PC-3 (cell line): ENCODE results near the gene CCDC86. TPM values are rescaled to one million over a fixed set of nuclear protein-coding genes. Genes with fewer than 3 reads are reported as not detected.
"Not testable (repeated sequence)": the region's sequence is repeated elsewhere in the genome, so short reads cannot be mapped to it uniquely, and the experiment has no call there.

Experiments used
- ATAC-seq: fragments of 200-7000 bp; cut with Tn5 transposase; 2 replicates; pipeline ENCODE4 v1.9.1; 2020; ENCODE audit warnings: mild to moderate bottlenecking, moderate library complexity
- BruUV-seq: library from RNA; stranded (reverse); fragments of 400-500 nt; replicated peaks from 2 replicates; lab custom pipeline; 2021; lab: Mats Ljungman, UMichigan
- CTCF ChIA-PET: fragments of 300-600 bp; sonication (Branson Sonifier 250); formaldehyde crosslinking; loops from one replicate; lab custom pipeline; 2022; ENCODE audit warnings: antibody characterized with exemption; lab: Charles Lee
- POLR2A ChIA-PET: fragments of 300-600 bp; sonication (Branson Sonifier 250); formaldehyde crosslinking; loops from one replicate; lab custom pipeline; 2022; ENCODE audit warnings: antibody characterized with exemption; ENCODE audit not compliant: unreplicated experiment; lab: Charles Lee
- DNase-seq: peaks from one replicate; pipeline ENCODE4 v3.0.0-alpha.2; 2015
- H2AFZ ChIP-seq: fragments of 300-600 bp; sonication (generic); 2 replicates; pipeline ENCODE4 v1.6.0; 2016; ENCODE audit warnings: antibody characterized with exemption, low read length
- H3F3A ChIP-seq: fragments of 300-600 bp; sonication (generic); one replicate; pipeline ENCODE4 v1.6.0; 2017; ENCODE audit warnings: antibody characterized with exemption, low read length, control low read depth, mild to moderate bottlenecking; ENCODE audit not compliant: unreplicated experiment
- H3K27ac ChIP-seq: fragments of 300-600 bp; sonication (generic); 2 replicates; pipeline ENCODE4 v1.5.1; 2016; ENCODE audit warnings: mild to moderate bottlenecking, low read length
- H3K27me3 ChIP-seq: fragments of 300-600 bp; sonication (generic); 2 replicates; pipeline ENCODE4 v1.6.1; 2016; ENCODE audit warnings: low read length, mixed read lengths
- H3K36me3 ChIP-seq: fragments of 300-600 bp; sonication (generic); 2 replicates; pipeline ENCODE4 v1.6.1; 2016; ENCODE audit warnings: low read depth, mixed run types, low read length, mixed read lengths
- H3K4me1 ChIP-seq: fragments of 300-600 bp; sonication (generic); 2 replicates; pipeline ENCODE4 v1.5.1; 2016; ENCODE audit warnings: low read length; ENCODE audit not compliant: insufficient read depth
- H3K4me2 ChIP-seq: fragments of 300-600 bp; sonication (generic); 2 replicates; pipeline ENCODE4 v1.6.0; 2016; ENCODE audit warnings: low read length
- H3K4me3 ChIP-seq: fragments of 300-600 bp; sonication (generic); 2 replicates; pipeline ENCODE4 v1.5.1; 2016; ENCODE audit warnings: mild to moderate bottlenecking, low read length, mixed read lengths
- H3K79me2 ChIP-seq: fragments of 300-600 bp; sonication (generic); 2 replicates; pipeline ENCODE4 v1.6.1; 2017; ENCODE audit warnings: low read length, mixed read lengths
- H3K9ac ChIP-seq: fragments of 300-600 bp; sonication (generic); 2 replicates; pipeline ENCODE4 v1.6.0; 2016; ENCODE audit warnings: mild to moderate bottlenecking, low read length
- H3K9me2 ChIP-seq: fragments of 300-600 bp; sonication (generic); replicated peaks from 2 replicates; pipeline ENCODE4 v1.6.1; 2016; ENCODE audit warnings: mixed run types, low read length, mixed read lengths
- H3K9me3 ChIP-seq: fragments of 300-600 bp; sonication (generic); 2 replicates; pipeline ENCODE4 v1.6.1; 2016; ENCODE audit warnings: low read length, mixed read lengths
- H4K20me1 ChIP-seq: fragments of 300-600 bp; sonication (generic); 2 replicates; pipeline ENCODE4 v1.6.1; 2016; ENCODE audit warnings: low read length, mixed read lengths
- EZH2 ChIP-seq: fragments of 300-600 bp; sonication (generic); IDR thresholded peaks from one replicate; pipeline ENCODE4 v1.6.1; 2017; ENCODE audit warnings: antibody characterized with exemption, mild to moderate bottlenecking, low read length; ENCODE audit not compliant: unreplicated experiment
- EZH2phosphoT487 ChIP-seq: fragments of 300-600 bp; sonication (generic); IDR thresholded peaks from 2 replicates; pipeline ENCODE4 v1.6.1; 2018; ENCODE audit warnings: mild to moderate bottlenecking, antibody characterized with exemption, low read length, borderline replicate concordance
- intact Hi-C: fragments of 100-400 bp; cut with micrococcal nuclease; formaldehyde crosslinking; loops from 2 replicates; pipeline ENCODE4 v1.9.0; 2023
- total RNA-seq: library from RNA; depleted of rRNA; stranded (reverse); fragments of >200 nt; gene quantifications from 2 replicates; pipeline ENCODE4 v1.2.3, GENCODE V29; 2014
- TF ChIP-seq, protein P1 (sequence below): fragments of 300-600 bp; sonication (generic); conservative IDR thresholded peaks from 2 replicates; pipeline ENCODE4 v1.5.1; 2017; ENCODE audit warnings: antibody characterized with exemption, low read depth, mild to moderate bottlenecking, low read length

CCDC86 gene
- total RNA-seq, 1 experiment from 2014 or later, result 67.9 TPM

DNA sequence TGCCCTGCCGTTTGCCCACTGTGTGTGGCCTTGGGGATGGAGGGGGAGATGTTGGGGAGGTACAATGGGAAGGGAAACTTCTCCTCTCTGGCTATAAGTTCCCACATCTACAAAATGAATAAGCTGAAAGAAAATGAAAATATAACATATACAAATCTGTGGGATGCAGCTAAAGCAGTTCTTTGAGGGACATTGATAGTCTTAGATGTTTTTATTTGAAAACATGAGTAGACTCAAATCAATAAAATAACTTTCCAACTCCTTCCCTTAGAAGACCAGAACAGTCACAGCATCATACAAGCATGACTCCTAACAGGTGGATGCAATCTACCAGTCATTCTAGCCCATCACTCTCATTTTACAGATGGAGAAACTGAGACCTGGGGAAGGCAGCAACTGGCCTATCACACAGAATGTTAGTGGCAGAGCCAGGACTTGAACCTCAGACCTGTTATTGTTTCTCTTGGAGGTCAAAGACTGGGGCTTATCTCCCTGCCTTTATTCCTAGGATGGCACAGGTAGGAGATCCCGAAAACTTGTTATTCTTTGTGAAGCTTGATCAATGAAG lies 25.2 kb upstream of the CCDC86 start:
- no peak overlapping the region for H3K4me3 ChIP-seq
- no peak overlapping the region for H2AFZ ChIP-seq
- H3K9me2 ChIP-seq, result no peaks in the 10 kb centered on the region
- no peak overlapping the region for H3K9ac ChIP-seq
- BruUV-seq, result no TSS peak
- intact Hi-C loops, result no loop called here
- no peaks in the 10 kb centered on the region for H3F3A ChIP-seq
- ChIA-PET CTCF (no interaction called here), POLR2A (no interaction called here)
- no peak overlapping the region for H3K4me2 ChIP-seq
- TF ChIP-seq EZH2, result no peak
- TF ChIP-seq, protein P1, sequence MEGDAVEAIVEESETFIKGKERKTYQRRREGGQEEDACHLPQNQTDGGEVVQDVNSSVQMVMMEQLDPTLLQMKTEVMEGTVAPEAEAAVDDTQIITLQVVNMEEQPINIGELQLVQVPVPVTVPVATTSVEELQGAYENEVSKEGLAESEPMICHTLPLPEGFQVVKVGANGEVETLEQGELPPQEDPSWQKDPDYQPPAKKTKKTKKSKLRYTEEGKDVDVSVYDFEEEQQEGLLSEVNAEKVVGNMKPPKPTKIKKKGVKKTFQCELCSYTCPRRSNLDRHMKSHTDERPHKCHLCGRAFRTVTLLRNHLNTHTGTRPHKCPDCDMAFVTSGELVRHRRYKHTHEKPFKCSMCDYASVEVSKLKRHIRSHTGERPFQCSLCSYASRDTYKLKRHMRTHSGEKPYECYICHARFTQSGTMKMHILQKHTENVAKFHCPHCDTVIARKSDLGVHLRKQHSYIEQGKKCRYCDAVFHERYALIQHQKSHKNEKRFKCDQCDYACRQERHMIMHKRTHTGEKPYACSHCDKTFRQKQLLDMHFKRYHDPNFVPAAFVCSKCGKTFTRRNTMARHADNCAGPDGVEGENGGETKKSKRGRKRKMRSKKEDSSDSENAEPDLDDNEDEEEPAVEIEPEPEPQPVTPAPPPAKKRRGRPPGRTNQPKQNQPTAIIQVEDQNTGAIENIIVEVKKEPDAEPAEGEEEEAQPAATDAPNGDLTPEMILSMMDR, result no peak
- TF ChIP-seq EZH2phosphoT487, result no peak
- H3K27ac ChIP-seq, result no peak overlapping the region
- H3K79me2 ChIP-seq, result no peaks in the 10 kb centered on the region
- no peaks in the 10 kb centered on the region for H4K20me1 ChIP-seq
- no peaks in the 10 kb centered on the region for H3K27me3 ChIP-seq
- ATAC-seq (no peak), DNase-seq (no peak)
- H3K4me1 ChIP-seq, result no peaks in the 10 kb centered on the region
- H3K36me3 ChIP-seq, result no peaks in the 10 kb centered on the region
- H3K9me3 ChIP-seq, result peaks cover 9% of the 10 kb centered on the region

DNA sequence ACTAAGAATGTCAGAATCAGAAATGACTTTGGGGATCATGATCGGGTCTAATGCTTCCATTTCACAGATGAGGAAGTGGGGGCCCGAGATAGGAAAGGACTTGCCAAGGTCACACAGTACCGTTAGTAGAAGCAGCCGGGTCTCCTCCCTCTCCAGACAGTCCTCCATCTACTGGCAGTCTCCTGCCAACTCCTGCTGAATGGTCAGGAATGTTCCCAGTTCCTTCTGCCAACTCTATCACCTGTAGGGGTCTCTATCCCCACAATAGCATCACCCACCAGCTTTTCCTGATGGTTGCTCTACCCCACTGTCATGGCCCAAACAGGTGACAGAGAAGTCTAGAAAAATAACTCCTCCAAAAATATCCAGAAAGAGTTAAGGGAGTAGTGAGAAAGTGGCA lies 23.9 kb upstream of the CCDC86 start:
- H3K4me1 ChIP-seq, result no peaks in the 10 kb centered on the region
- TF ChIP-seq, protein P1, result no peak
- TF ChIP-seq EZH2 (no peak), EZH2phosphoT487 (no peak)
- intact Hi-C loops, result no loop called here
- H3K9ac ChIP-seq, result no peak overlapping the region
- H3K79me2 ChIP-seq, result no peaks in the 10 kb centered on the region
- H3F3A ChIP-seq, result no peaks in the 10 kb centered on the region
- CTCF ChIA-PET, result no interaction called here
- no TSS peak for BruUV-seq
- no peak overlapping the region for H3K27ac ChIP-seq
- no peaks in the 10 kb centered on the region for H4K20me1 ChIP-seq
- DNase-seq, result no peak
- H3K27me3 ChIP-seq, result no peaks in the 10 kb centered on the region
- H3K36me3 ChIP-seq, result no peaks in the 10 kb centered on the region
- no peak overlapping the region for H3K4me2 ChIP-seq
- H3K4me3 ChIP-seq, result no peak overlapping the region
- no peak overlapping the region for H2AFZ ChIP-seq
- POLR2A ChIA-PET, result interaction anchor here (0.7 kb wide), 1 partner anchor 57 kb away, joined by 3 read pairs; no protein-coding TSS in a partner anchor
- ATAC-seq, result no peak
- peaks cover 9% of the 10 kb centered on the region for H3K9me3 ChIP-seq
- no peaks in the 10 kb centered on the region for H3K9me2 ChIP-seq

DNA sequence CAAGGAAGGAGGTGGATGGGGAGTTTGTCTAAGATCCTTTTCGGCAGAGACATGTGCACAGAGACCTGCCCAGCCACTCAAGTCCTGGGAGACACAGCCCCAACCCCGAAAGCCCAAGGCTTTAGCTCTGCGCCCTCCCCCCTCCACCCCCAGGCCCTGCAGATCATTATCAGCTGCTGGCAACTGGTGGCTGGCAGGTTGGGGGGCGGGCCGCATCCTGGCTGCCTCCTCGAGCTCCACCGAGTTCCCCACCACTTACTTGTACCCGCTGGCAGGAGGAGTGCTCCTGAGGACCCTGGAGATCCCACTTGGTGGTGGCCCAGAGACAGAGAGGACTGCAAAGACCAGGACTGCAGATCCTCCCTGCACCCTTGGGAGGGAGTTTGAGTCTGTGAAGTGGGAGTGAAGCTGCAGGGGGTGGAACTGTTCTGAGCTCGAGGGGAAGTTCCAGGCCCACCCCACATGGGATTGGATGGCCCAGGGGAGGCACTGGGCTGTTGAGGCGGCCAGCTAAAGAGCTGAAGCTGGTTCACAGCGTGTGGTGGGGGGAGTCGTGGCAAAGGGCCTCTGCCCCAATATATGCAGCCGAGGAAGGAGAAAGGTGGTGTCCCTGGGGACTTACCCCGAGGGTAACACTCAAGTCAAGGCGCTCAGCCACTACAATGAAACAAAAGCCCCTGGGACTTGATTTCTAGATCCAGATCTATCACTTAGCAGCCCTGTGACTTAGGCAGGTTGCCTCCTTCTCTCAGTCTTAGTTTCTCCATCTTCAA lies 19.9 kb upstream of the CCDC86 start:
- TF ChIP-seq EZH2phosphoT487 (no peak), EZH2 (no peak)
- Histone ChIP-seq H3K79me2 (no peaks in the 10 kb centered on the region), H3K9ac (no peak overlapping the region), H3K9me3 (0 out of 2 replicates have a peak, but pooled peaks cover 2% of the 10 kb centered on the region), H3F3A (no peaks in the 10 kb centered on the region), H2AFZ (no peak overlapping the region), H4K20me1 (no peaks in the 10 kb centered on the region), H3K4me1 (no peaks in the 10 kb centered on the region), H3K27ac (no peak overlapping the region), H3K9me2 (no peaks in the 10 kb centered on the region), H3K4me2 (no peak overlapping the region), H3K4me3 (no peak overlapping the region), H3K27me3 (no peaks in the 10 kb centered on the region), H3K36me3 (no peaks in the 10 kb centered on the region)
- intact Hi-C loops, result no loop called here
- BruUV-seq, result no TSS peak
- ChIA-PET POLR2A (no interaction called here), CTCF (no interaction called here)
- ATAC-seq (no peak), DNase-seq (no peak)

DNA sequence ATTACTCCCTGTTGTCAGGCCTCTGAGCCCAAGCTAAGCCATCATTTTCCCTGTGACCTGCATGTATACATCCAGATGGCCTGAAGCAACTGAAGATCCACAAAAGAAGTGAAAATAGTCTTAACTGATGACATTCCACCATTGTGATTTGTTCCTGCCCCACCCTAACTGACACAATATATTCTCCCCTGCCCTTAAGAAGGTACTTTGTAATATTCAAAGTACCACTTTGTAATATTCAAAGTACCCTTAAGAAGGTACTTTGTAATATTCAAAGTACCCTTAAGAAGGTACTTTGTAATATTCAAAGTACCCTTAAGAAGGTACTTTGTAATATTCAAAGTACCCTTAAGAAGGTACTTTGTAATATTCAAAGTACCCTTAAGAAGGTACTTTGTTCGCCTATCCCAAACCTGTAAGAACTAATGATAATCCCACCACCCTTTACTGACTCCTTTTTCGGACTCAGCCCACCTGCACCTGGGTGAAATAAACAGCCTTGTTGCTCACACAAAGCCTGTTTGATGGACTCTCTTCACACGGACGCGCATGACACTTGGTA lies 18.1 kb upstream of the CCDC86 start:
- H3K27me3 ChIP-seq, H3K4me1 ChIP-seq, H3K4me3 ChIP-seq, H3K79me2 ChIP-seq, H3K9me2 ChIP-seq, H3K36me3 ChIP-seq, POLR2A ChIA-PET, H2AFZ ChIP-seq, H3F3A ChIP-seq, ATAC-seq, DNase-seq, H3K9me3 ChIP-seq, H3K4me2 ChIP-seq, BruUV-seq, intact Hi-C loops, CTCF ChIA-PET, H3K9ac ChIP-seq, H3K27ac ChIP-seq, H4K20me1 ChIP-seq: not testable (repeated sequence)
